Prostate gland (tissue), 2 donors: ENCODE measurements around the gene TMEM229A.

ENCODE experiments used
- CTCF ChIP-seq, 4 experiments: fragments of 200-600 bp in 2 of 4; fragments of 450-650 bp in 2 of 4; sonication (generic) in 2 of 4; IDR thresholded peaks; 1 replicate in 3 of 4; 2 replicates in 1 of 4; pipeline ENCODE4 v1.5.1; 2016 to 2019; ENCODE audit warnings: antibody characterized with exemption in 4 of 4, mild to moderate bottlenecking in 2 of 4, moderate library complexity in 2 of 4
- POLR2AphosphoS5 ChIP-seq: sonication (generic); formaldehyde crosslinking; IDR thresholded peaks from one replicate; pipeline ENCODE4 v1.6.1; 2017; ENCODE audit warnings: antibody characterized with exemption

GRCh38 chr7:124076841-124077240 is 44.0 kb upstream of the TMEM229A start:
- TF ChIP-seq POLR2AphosphoS5 (no peak), CTCF (IDR thresholded peaks at IDR 0.05) (no peak)
